ENCODE measurements around the gene POU2F3. TPM values are rescaled to one million over a fixed set of nuclear protein-coding genes. Genes with fewer than 3 reads are reported as not detected.

The POU2F3 gene
- total RNA-seq, 1 experiment from 2014 or later: not detected

GRCh38 chr11:120354779-120355178, 114.8 kb downstream of the POU2F3 start:
- Mint-ChIP-seq H3K9me3 (ENCODE audit: unreplicated experiment) (no peaks in the 10 kb centered on the region), H3K4me3 (ENCODE audit: unreplicated experiment) (no peak overlapping the region), H3K27ac (ENCODE audit: unreplicated experiment) (peak overlapping the region; percentile 28), H3K27me3 (ENCODE audit: insufficient read depth, unreplicated experiment) (no peaks in the 10 kb centered on the region), H3K4me1 (ENCODE audit: low read depth, unreplicated experiment) (peaks cover 45% of the 10 kb centered on the region), H3K36me3 (ENCODE audit: insufficient read depth, unreplicated experiment) (peaks cover 10% of the 10 kb centered on the region)
- TF ChIP-seq CTCF (IDR thresholded peaks at IDR 0.05; ENCODE audit: insufficient read depth in 1 of 2, low read depth in 1 of 2, low read length in 1 of 2, severe bottlenecking in 1 of 2, unreplicated experiment in 1 of 2): no peak
- intact Hi-C loops (cut with micrococcal nuclease; ENCODE audit: unreplicated experiment): loop anchor here (1.0 kb wide), 1 partner anchor 19 kb away; no protein-coding TSS in a partner anchor
- Histone ChIP-seq H3K9me3 (no peaks in the 10 kb centered on the region), H3K27me3 (replicated peaks; ENCODE audit: control insufficient read depth, insufficient read depth, low read length) (no peaks in the 10 kb centered on the region), H3K36me3 (ENCODE audit: control insufficient read depth, insufficient read depth, low read length) (no peaks in the 10 kb centered on the region), H3K4me1 (peaks cover 37% of the 10 kb centered on the region), H3K4me3 (ENCODE audit: low read depth, low read length) (no peak overlapping the region)
- POLR2A ChIA-PET: no interaction called here
- peak in 1 of 2 experiments; percentile 34 for DNase-seq
- no TSS peak for BruUV-seq (replicated peaks)
- CTCF ChIA-PET: no interaction called here

GRCh38 chr11:120357620-120358019, 117.7 kb downstream of the POU2F3 start:
- no peak overlapping the region for H3K4me3 ChIP-seq (ENCODE audit: low read depth, low read length)
- no peaks in the 10 kb centered on the region for H3K9me3 Mint-ChIP-seq (ENCODE audit: unreplicated experiment)
- no peaks in the 10 kb centered on the region for H3K36me3 ChIP-seq (ENCODE audit: control insufficient read depth, insufficient read depth, low read length)
- DNase-seq: no peak
- ChIA-PET POLR2A (no interaction called here), CTCF (no interaction called here)
- TF ChIP-seq CTCF (IDR thresholded peaks at IDR 0.05; ENCODE audit: insufficient read depth in 1 of 2, low read depth in 1 of 2, low read length in 1 of 2, severe bottlenecking in 1 of 2, unreplicated experiment in 1 of 2): no peak
- no peaks in the 10 kb centered on the region for H3K27me3 Mint-ChIP-seq (ENCODE audit: insufficient read depth, unreplicated experiment)
- peaks cover 27% of the 10 kb centered on the region for H3K4me1 ChIP-seq
- no peak overlapping the region for H3K4me3 Mint-ChIP-seq (ENCODE audit: unreplicated experiment)
- no TSS peak for BruUV-seq (replicated peaks)
- H3K27me3 ChIP-seq (replicated peaks; ENCODE audit: control insufficient read depth, insufficient read depth, low read length): no peaks in the 10 kb centered on the region
- H3K36me3 Mint-ChIP-seq (ENCODE audit: insufficient read depth, unreplicated experiment): peaks cover 14% of the 10 kb centered on the region
- H3K4me1 Mint-ChIP-seq (ENCODE audit: low read depth, unreplicated experiment): peaks cover 29% of the 10 kb centered on the region
- no peak overlapping the region for H3K27ac Mint-ChIP-seq (ENCODE audit: unreplicated experiment)
- intact Hi-C loops (cut with micrococcal nuclease; ENCODE audit: unreplicated experiment): no loop called here
- H3K9me3 ChIP-seq: no peaks in the 10 kb centered on the region

GRCh38 chr11:120358729-120359128, 118.8 kb downstream of the POU2F3 start:
- intact Hi-C loops (cut with micrococcal nuclease; ENCODE audit: unreplicated experiment): no loop called here
- no peaks in the 10 kb centered on the region for H3K9me3 ChIP-seq
- no peaks in the 10 kb centered on the region for H3K36me3 ChIP-seq (ENCODE audit: control insufficient read depth, insufficient read depth, low read length)
- H3K27me3 Mint-ChIP-seq (ENCODE audit: insufficient read depth, unreplicated experiment): no peaks in the 10 kb centered on the region
- ChIA-PET CTCF (no interaction called here), POLR2A (no interaction called here)
- no peak overlapping the region for H3K4me3 ChIP-seq (ENCODE audit: low read depth, low read length)
- no peak overlapping the region for H3K4me3 Mint-ChIP-seq (ENCODE audit: unreplicated experiment)
- no peak for DNase-seq
- H3K27ac Mint-ChIP-seq (ENCODE audit: unreplicated experiment): no peak overlapping the region
- H3K36me3 Mint-ChIP-seq (ENCODE audit: insufficient read depth, unreplicated experiment): peaks cover 14% of the 10 kb centered on the region
- H3K4me1 Mint-ChIP-seq (ENCODE audit: low read depth, unreplicated experiment): peaks cover 20% of the 10 kb centered on the region
- H3K27me3 ChIP-seq (replicated peaks; ENCODE audit: control insufficient read depth, insufficient read depth, low read length): no peaks in the 10 kb centered on the region
- no TSS peak for BruUV-seq (replicated peaks)
- H3K9me3 Mint-ChIP-seq (ENCODE audit: unreplicated experiment): no peaks in the 10 kb centered on the region
- peaks cover 16% of the 10 kb centered on the region for H3K4me1 ChIP-seq
- no peak for TF ChIP-seq CTCF (IDR thresholded peaks at IDR 0.05; ENCODE audit: insufficient read depth in 1 of 2, low read depth in 1 of 2, low read length in 1 of 2, severe bottlenecking in 1 of 2, unreplicated experiment in 1 of 2)
